Mesodermal cell (in vitro differentiated cells): ENCODE data around the gene SPATA25.

Source experiments
- H3K27ac ChIP-seq: 2 replicates; pipeline ENCODE4 v1.7.0; 2013; ENCODE audit warnings: mild to moderate bottlenecking, low read depth, low read length, moderate library complexity; ENCODE audit not compliant: severe bottlenecking
- H3K36me3 ChIP-seq: 2 replicates; pipeline ENCODE4 v1.7.1; 2013; ENCODE audit warnings: mild to moderate bottlenecking, low read length, moderate library complexity; ENCODE audit not compliant: control insufficient read depth, insufficient read depth
- H3K4me1 ChIP-seq: one replicate; pipeline ENCODE4 v1.7.1; 2013; ENCODE audit warnings: mild to moderate bottlenecking, low read length; ENCODE audit not compliant: insufficient read depth, control insufficient read depth, poor library complexity, severe bottlenecking
- H3K4me3 ChIP-seq: 2 replicates; pipeline ENCODE4 v1.7.0; 2013; ENCODE audit warnings: low read length, control low read depth, mild to moderate bottlenecking; ENCODE audit not compliant: insufficient read depth, poor library complexity, severe bottlenecking; ENCODE audit errors: extremely low read depth
- H3K9me3 ChIP-seq: 2 replicates; pipeline ENCODE4 v1.7.1; 2013; ENCODE audit warnings: mild to moderate bottlenecking, low read length, moderate library complexity; ENCODE audit not compliant: control insufficient read depth
- WGBS, 2 experiments: methylation state at CpG; one replicate each; pipeline ENCODE4 v1.1.5; 2013; ENCODE audit warnings: missing lambda C conversion rate in 2 of 2; ENCODE audit not compliant: insufficient coverage in 2 of 2; 5-methylcytosine and 5-hydroxymethylcytosine counted together

The SPATA25 gene

DNA sequence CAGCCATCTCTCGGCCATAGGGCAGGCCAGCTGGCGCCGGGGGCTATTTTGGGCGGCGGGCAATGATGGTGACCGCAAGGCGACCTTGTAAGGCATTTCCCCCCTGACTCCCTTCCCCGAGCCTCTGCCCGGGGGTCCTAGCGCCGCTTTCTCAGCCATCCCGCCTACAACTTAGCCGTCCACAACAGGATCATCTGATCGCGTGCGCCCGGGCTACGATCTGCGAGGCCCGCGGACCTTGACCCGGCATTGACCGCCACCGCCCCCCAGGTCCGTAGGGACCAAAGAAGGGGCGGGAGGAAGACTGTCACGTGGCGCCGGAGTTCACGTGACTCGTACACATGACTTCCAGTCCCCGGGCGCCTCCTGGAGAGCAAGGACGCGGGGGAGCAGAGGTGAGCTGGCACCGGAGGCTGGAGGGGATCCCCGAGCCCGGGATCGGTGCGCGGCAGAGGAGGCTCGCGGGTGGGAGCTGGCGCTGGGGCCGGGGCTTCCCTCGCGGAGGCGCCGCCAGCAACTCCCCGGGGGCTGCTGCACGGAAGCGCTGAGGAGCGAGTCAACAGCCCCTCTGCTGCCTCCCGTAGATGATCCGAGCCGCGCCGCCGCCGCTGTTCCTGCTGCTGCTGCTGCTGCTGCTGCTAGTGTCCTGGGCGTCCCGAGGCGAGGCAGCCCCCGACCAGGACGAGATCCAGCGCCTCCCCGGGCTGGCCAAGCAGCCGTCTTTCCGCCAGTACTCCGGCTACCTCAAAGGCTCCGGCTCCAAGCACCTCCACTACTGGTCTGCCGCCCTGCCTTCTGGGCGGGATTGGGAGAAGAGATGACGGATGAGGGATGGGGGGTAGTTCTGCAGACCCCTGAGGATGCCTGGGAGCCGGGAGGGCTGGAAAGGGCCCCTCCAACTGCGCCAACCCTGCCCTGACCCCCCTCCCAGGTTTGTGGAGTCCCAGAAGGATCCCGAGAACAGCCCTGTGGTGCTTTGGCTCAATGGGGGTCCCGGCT, 3.9 kb upstream of the SPATA25 start, which contains the start of the genes CTSA and NEURL2:
Gene CTSA (plus strand): TSS at position 351 of the 999 bp plus-strand sequence. CDS start 234 bp downstream, at position 585.
Gene NEURL2 (minus strand): TSS at position 224 of the 999 bp plus-strand sequence. CDS start 217 bp downstream, at position 7.
- Histone ChIP-seq H3K4me1 (no peaks in the 10 kb centered on the region), H3K9me3 (no peaks in the 10 kb centered on the region), H3K36me3 (peaks cover 28% of the 10 kb centered on the region), H3K4me3 (peak within 1 kb of the TSS; percentile 66), H3K27ac (peak within 1 kb of the TSS; percentile 53)
- WGBS, 2 experiments, result 1 to 2% methylated on average over 62 to 67 of the region's 78 CpGs

DNA sequence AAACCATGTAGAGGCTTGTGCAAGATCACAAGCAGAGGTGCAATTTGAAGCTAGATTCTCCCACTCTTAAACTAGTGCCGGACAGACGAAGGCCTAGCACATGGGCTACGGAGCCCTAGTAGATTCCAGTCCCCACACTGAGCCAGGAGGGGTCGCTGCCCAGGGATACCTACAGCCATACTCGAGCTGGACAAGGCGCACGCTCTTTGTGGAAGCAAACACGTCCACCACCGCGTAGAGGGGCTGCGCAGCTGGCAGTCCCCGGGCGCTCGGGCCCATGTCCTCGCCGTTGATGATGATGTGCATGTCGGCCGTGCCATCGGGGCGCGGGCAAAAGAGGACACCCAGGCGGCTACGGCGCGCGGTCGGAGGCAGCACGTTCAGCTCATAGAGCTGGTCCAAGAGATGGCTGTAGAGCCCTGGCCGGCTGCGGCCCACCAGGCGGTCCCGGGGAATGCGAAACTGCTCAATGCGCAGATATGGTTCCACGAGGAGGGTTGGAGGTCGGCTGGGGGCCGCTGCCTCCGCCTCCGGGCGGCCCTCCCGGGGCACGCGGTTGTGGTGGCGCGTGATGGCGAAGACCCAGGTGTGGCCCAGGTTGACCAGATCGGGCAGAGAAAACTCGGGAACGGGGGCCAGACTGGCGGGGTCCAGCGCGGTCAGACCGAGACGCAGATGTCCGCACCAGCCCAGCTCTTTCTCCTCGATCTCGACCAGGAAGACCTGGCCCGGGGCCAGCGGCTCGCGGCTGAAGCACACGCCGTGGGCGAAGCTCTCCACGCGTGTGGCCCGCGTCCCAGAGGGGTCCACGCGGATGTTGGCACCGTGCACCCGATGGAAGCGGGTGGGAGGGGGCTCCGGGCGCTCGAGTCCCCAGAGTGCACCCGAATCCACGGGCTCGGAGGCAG, 2.9 kb upstream of the SPATA25 start:
- 3 to 4% methylated on average over 73 to 79 of the region's 79 CpGs for WGBS, 2 experiments
- Histone ChIP-seq H3K9me3 (no peaks in the 10 kb centered on the region), H3K27ac (peak overlapping the region; percentile 53), H3K4me3 (peak overlapping the region; percentile 66), H3K36me3 (peaks cover 26% of the 10 kb centered on the region), H3K4me1 (no peaks in the 10 kb centered on the region)

DNA sequence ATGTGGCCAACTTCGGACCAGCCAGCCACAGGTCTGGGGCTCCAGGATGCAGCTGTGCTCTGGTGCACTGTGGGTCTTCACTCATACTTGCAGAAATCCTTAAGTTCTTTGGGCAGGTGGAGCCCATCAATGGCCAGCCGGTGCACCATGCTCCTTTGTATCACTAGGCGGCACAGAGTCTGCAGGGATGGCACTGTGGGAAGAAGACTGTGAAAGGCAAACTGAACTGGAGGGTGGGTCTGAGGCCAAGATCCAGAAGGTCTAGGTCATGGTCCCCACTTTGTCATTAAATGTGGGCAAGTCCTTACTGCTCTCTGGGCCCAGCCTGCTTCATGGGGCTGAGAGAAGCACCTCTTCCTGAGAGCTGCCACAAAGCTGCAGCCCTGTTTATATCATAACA, 1.3 kb upstream of the SPATA25 start:
- 87 to 100% methylated on average over 3 of the region's 3 CpGs for WGBS, 2 experiments
- H3K4me1 ChIP-seq, result no peaks in the 10 kb centered on the region
- no peak overlapping the region for H3K4me3 ChIP-seq
- no peaks in the 10 kb centered on the region for H3K9me3 ChIP-seq
- H3K36me3 ChIP-seq, result peaks cover 25% of the 10 kb centered on the region
- no peak overlapping the region for H3K27ac ChIP-seq

DNA sequence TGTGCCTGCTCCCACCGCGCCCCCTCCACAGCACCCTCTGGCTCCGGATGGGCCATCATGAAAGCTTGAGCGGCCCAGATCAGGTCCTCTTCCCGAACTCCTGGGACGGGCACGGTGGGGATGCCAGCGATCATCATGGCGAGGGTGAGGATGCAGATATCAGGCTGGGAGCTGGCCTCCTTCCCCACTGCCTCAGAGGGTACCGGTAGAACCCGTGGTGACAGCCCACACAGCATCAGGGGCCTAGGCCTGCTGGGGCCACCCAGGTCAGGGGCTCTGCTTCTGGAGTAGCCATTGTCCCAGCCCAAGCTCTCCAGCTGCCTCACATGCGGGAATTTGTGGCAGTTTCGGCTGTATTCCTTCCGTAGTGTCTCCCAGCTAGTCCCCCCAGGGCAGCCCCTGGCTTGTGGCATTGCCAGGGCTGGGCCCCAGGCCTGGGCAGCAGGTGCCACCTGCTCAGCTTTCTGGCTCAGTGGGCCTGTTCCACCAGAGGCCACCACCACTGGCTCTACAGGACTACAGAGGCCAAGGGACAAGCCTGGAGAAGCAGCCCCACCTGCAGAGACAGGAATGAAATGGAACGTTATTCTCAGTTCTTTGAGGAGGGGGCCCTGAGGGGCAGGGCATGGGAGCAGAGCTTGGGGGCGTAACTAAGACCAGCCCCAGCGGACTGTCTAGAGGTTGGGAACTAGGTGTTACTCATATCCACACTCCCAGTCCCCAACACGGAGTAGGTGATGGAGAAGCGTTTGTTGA, 654 bp downstream of the SPATA25 start:
- Histone ChIP-seq H3K36me3 (peaks cover 36% of the 10 kb centered on the region), H3K27ac (no peak overlapping the region), H3K9me3 (no peaks in the 10 kb centered on the region), H3K4me1 (no peaks in the 10 kb centered on the region), H3K4me3 (no peak overlapping the region)
- WGBS, 2 experiments, result 92 to 95% methylated on average over 15 of the region's 19 CpGs

DNA sequence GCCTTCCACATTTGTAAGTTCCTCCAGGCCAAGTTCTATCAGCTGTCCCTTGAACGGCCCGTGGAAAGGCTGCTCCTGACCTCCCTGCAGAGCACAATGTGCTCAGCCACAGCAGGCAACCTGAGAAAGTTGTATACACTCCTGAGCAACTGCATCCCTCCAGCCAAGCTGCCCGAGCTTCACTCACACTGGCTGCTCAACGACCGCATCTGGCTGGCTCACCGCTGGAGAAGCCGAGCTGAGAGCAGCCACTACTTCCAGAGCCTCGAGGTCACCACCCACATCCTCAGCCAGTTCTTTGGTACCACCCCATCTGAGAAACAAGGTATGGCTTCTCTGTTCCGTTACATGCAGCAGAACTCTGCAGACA, 4.3 kb downstream of the SPATA25 start:
- Histone ChIP-seq H3K36me3 (peaks cover 32% of the 10 kb centered on the region), H3K27ac (no peak overlapping the region), H3K4me1 (no peaks in the 10 kb centered on the region), H3K4me3 (no peak overlapping the region), H3K9me3 (no peaks in the 10 kb centered on the region)
- WGBS, 2 experiments, result 89 to 96% methylated on average over 9 of the region's 9 CpGs

DNA sequence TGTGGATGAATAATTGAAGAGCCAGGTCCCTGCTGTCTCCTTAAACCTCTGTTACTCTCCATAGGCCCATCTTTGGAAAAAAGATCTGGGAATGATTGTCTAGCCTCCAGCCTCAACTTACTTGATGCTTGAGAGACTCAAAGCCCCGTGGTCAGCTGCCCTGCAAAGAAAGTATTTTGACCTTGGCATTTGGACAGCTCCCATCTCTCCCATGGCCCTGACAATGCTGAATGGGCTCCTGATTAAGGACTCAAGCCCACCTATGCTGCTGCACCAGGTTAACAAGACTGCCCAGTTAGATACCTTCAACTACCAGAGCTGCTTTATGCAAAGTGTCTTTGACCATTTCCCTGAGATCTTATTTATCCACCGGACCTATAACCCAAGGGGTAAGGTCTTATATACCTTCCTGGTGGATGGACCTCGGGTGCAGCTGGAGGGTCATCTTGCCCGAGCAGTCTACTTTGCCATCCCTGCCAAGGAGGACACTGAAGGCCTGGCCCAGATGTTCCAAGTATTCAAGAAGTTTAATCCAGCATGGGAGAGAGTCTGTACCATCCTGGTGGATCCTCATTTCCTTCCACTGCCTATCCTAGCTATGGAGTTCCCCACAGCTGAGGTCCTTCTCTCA, 4.8 kb downstream of the SPATA25 start:
- H3K4me1 ChIP-seq, result no peaks in the 10 kb centered on the region
- no peak overlapping the region for H3K27ac ChIP-seq
- peaks cover 35% of the 10 kb centered on the region for H3K36me3 ChIP-seq
- H3K9me3 ChIP-seq, result no peaks in the 10 kb centered on the region
- 93 to 98% methylated on average over 4 of the region's 4 CpGs for WGBS, 2 experiments
- no peak overlapping the region for H3K4me3 ChIP-seq

DNA sequence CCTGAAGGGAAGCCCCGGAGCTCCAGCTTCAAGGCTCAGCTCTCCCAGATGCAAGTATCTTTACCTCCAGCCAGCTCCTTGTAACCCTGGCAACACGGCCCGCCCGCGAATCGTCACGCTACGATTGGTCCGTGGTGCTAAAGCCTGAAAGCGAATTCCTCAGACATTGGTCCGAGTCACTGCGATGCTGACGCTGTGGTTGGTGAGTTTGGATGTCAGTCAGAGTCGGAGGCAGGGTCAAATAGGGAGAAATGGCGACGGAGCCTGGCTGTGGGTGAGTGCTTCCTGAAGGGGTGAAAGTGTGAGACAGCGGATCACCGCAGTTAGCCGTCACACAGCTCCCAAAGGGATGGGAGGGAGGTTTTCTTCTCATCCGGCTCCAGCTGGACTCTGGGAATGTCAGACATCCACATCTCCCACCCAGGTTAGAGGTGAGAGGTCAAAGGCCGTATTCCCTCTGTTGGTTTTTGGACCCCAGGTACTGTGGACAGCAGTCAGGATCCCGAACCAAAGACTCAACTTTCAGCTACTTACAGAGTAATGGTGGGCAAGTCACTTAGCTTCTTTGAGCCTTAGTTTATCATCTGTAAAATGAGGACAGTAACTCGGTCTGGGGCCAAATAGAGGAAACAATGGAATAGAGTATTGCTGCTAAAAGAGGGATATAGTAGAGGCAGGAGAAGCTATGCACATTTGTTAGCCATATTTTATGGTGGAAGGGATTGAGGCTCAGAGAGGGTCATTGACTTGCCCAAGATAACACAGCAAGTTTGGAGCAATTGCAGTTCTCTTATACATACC, 6.2 kb downstream of the SPATA25 start, which contains the start of gene ZSWIM1:
Gene ZSWIM1 (plus strand): TSS at position 240 of the 801 bp plus-strand sequence. CDS start 1,366 bp downstream, outside the sequence.
- WGBS, 2 experiments, result 0 to 1% methylated on average over 7 to 17 of the region's 23 CpGs
- no peaks in the 10 kb centered on the region for H3K9me3 ChIP-seq
- H3K36me3 ChIP-seq, result peaks cover 40% of the 10 kb centered on the region
- peak within 1 kb of the TSS; percentile 81 for H3K4me3 ChIP-seq
- no peaks in the 10 kb centered on the region for H3K4me1 ChIP-seq
- peak within 1 kb of the TSS; percentile 75 for H3K27ac ChIP-seq

DNA sequence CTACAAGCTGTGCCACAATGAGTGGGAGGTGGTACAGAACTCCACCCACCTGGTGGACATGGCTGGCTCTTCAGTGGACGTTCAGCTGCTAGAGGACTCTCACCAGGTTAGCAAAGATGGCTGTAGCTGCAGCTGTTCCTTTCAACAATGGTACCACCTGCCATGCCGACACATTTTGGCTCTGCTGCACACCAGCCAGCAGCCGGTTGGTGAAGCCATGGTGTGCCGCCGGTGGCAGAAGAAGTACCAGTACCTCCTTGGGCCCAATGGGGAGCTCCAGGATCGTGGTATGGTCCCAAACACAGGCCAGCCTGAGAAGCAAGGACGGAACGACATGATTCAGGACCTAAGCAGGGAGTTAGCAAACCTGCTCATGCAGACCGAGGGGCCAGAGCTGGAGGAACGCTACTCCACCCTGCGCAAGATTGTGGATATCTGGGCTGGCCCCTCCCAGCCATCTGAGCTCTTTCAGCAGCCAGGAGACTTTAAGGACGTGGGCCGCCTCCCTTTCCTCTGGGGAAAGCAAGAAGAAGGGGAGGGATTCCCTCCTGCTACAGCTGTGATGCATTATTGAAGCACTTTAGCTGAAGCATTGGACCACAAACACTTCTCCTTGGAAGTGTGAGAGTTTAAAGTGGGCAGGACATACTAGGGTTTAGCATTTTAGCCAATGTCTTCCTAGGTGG, 9.2 kb downstream of the SPATA25 start:
- WGBS, 2 experiments, result 90 to 91% methylated on average over 12 to 13 of the region's 13 CpGs

DNA sequence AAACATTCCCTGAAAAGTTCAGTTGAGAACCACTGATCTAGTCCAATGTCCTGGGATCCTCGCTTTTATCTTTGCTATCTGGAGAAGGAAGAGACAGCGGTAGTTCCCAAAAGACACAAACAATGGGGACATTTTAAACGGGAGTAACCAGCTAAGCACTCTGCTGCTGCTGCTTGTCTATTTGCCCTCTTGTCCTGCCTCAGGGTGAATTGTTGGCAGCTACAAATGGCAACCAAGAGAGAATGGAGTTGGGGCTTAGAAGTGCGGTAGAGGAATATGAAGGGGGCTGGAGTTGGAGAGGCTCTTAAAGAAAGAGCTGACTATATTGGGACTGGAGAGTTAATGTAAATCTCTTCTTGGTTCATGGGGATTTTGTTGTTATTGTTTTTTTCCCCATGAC, 12.8 kb downstream of the SPATA25 start:
- Histone ChIP-seq H3K36me3 (peaks cover 16% of the 10 kb centered on the region), H3K9me3 (no peaks in the 10 kb centered on the region), H3K27ac (no peak overlapping the region), H3K4me1 (no peaks in the 10 kb centered on the region), H3K4me3 (no peak overlapping the region)
- 89 to 94% methylated on average over 3 to 4 of the region's 4 CpGs for WGBS, 2 experiments

More for the DNA sequence above, 9.2 kb downstream of the SPATA25 start:
- Histone ChIP-seq H3K36me3 (peaks cover 30% of the 10 kb centered on the region), H3K27ac (no peak overlapping the region), H3K4me3 (no peak overlapping the region), H3K4me1 (no peaks in the 10 kb centered on the region), H3K9me3 (no peaks in the 10 kb centered on the region)
